ENCODE measurements around the gene ATP6V0D1.

DNA sequence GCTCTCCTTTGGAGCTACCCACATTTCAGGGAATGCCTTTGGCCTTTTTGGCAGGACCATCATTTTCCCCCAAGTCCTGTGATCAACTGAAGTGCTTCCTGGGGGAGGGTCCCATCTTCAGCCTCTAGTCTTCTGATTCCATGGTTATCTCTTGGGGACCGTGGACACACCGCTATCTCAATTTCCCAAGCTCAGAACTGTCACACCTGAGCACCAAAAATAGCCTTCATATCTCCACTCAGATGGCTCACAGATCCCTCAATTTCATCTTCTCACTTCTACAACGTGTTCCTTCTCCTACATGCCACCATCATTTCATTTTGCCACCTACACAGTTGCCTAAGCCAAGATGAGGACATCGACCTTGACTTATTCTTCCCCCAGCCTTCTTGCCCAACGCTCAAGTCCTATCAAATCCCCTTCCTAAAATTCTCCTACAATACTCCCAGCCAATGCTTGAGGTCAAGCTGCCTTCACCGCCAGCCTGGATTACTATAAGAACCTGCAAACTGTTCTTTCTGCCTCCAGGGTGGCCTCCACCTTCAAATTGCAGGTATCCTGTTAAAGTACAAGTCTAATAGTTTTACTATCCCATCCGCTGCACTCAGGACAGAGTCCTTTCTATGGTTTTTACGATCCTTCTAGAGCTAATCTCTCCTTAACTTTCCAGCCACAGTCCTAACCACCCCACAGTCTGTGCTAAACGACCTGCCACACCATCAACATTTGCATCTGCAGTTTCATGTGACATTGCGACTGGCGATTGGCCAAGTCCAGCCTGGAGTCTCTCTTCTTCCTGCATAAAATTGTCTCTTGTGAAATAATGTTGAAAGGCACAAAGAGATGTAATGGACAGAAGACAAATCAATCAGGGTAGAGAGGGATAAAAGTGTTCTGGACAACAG lies 6.2 kb downstream of the ATP6V0D1 start:
- TF ChIP-seq, protein P1, sequence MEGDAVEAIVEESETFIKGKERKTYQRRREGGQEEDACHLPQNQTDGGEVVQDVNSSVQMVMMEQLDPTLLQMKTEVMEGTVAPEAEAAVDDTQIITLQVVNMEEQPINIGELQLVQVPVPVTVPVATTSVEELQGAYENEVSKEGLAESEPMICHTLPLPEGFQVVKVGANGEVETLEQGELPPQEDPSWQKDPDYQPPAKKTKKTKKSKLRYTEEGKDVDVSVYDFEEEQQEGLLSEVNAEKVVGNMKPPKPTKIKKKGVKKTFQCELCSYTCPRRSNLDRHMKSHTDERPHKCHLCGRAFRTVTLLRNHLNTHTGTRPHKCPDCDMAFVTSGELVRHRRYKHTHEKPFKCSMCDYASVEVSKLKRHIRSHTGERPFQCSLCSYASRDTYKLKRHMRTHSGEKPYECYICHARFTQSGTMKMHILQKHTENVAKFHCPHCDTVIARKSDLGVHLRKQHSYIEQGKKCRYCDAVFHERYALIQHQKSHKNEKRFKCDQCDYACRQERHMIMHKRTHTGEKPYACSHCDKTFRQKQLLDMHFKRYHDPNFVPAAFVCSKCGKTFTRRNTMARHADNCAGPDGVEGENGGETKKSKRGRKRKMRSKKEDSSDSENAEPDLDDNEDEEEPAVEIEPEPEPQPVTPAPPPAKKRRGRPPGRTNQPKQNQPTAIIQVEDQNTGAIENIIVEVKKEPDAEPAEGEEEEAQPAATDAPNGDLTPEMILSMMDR (conservative IDR thresholded peaks at IDR 0.05; ENCODE audit: low read depth in 2 of 2): no peak
- TF ChIP-seq, protein P2, sequence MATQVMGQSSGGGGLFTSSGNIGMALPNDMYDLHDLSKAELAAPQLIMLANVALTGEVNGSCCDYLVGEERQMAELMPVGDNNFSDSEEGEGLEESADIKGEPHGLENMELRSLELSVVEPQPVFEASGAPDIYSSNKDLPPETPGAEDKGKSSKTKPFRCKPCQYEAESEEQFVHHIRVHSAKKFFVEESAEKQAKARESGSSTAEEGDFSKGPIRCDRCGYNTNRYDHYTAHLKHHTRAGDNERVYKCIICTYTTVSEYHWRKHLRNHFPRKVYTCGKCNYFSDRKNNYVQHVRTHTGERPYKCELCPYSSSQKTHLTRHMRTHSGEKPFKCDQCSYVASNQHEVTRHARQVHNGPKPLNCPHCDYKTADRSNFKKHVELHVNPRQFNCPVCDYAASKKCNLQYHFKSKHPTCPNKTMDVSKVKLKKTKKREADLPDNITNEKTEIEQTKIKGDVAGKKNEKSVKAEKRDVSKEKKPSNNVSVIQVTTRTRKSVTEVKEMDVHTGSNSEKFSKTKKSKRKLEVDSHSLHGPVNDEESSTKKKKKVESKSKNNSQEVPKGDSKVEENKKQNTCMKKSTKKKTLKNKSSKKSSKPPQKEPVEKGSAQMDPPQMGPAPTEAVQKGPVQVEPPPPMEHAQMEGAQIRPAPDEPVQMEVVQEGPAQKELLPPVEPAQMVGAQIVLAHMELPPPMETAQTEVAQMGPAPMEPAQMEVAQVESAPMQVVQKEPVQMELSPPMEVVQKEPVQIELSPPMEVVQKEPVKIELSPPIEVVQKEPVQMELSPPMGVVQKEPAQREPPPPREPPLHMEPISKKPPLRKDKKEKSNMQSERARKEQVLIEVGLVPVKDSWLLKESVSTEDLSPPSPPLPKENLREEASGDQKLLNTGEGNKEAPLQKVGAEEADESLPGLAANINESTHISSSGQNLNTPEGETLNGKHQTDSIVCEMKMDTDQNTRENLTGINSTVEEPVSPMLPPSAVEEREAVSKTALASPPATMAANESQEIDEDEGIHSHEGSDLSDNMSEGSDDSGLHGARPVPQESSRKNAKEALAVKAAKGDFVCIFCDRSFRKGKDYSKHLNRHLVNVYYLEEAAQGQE (IDR thresholded peaks at IDR 0.05; ENCODE audit: unreplicated experiment): no peak
- no peak for TF ChIP-seq EZH2 (IDR thresholded peaks at IDR 0.05; ENCODE audit: low read depth, unreplicated experiment)
- no peak for TF ChIP-seq POLR2AphosphoS5 (IDR thresholded peaks at IDR 0.05; ENCODE audit: low read depth)
- no peak for TF ChIP-seq EZH2phosphoT487 (IDR thresholded peaks at IDR 0.05; ENCODE audit: unreplicated experiment)
- TF ChIP-seq CREB1 (CRISPR knock-in tag; IDR thresholded peaks at IDR 0.05; ENCODE audit: low read depth): no peak
- no peak for TF ChIP-seq ZNF114 (CRISPR knock-in tag; IDR thresholded peaks at IDR 0.05)
- TF ChIP-seq NANOG (IDR thresholded peaks at IDR 0.05; ENCODE audit: borderline replicate concordance): no peak
